ENCODE data around the gene TPX2.
"Not testable (repeated sequence)": the region's sequence is repeated elsewhere in the genome, so short reads cannot be mapped to it uniquely, and the experiment has no call there.

Gene TPX2

DNA sequence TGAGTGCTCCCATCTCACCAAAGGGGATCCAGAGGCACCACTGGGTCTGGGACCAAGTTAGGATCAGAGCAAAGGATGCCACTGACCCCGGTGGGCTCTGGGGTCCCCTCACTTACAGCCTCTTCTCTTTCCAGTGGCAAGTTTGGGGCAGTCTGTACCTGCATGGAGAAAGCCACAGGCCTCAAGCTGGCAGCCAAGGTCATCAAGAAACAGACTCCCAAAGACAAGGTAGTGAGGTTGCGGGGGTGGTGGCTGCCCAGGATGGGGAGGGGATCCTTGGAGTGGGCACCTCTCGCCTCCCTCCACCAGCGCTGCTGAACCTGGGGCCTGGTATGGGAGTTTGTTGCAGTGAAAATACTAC lies 85.0 kb downstream of the TPX2 start:
- H3K27me3 ChIP-seq (ENCODE audit: control insufficient read depth, insufficient read depth, low read length, poor library complexity, severe bottlenecking) = no peaks in the 10 kb centered on the region
- peaks cover 6% of the 10 kb centered on the region for H3K4me1 ChIP-seq (ENCODE audit: control insufficient read depth, insufficient read depth, low read length)
- no peak overlapping the region for H3K4me3 ChIP-seq (ENCODE audit: insufficient read depth, low read depth, low read length)
- 94 to 95% methylated on average over 4 of the region's 4 CpGs for WGBS, 2 experiments
- H3K9me3 ChIP-seq (ENCODE audit: control insufficient read depth, low read length) = no peaks in the 10 kb centered on the region
- H3K27ac ChIP-seq (ENCODE audit: insufficient read depth, low read depth, low read length, poor library complexity, severe bottlenecking) = no peak overlapping the region
- no peaks in the 10 kb centered on the region for H3K36me3 ChIP-seq (ENCODE audit: control insufficient read depth, insufficient read depth, low read length)

DNA sequence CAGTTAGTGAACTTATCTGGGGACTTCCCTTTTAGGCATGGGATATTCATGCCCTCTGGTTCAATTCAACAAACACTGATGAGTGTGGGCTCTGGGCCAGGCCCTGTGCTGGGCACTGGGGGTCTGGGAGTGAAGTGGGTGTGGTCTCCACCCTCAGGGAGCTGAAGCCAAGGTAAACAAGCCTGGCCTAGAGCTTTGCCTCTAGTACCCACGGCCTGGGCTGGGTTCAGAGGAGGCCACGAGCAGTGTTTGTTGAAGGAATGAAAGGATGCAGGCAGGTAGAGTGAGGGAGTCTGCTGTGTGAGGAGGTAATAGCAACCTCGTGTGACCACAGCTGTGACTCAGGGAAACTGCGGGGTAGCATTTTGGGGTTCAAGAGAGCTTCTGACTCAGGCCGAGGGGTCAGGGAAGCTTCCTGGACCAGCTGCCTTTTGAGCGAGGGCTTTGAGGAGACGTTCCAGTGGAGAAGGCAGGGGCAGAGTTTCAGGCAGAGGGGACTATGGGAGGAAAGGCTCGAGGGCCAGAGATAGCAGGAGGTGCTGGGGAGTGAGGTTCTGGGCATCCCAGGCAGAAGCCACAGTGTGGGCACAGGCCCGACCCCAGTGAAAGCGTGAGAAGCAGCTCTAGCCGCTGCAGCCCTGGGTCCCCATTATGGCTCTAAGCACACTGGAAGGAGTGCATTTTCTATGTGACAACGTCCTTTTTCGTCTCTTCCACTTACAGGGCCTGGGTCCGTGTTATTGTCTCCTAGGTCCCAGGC lies 85.6 kb downstream of the TPX2 start:
- Histone ChIP-seq H3K4me1 (ENCODE audit: control insufficient read depth, insufficient read depth, low read length) (peaks cover 6% of the 10 kb centered on the region), H3K27ac (ENCODE audit: insufficient read depth, low read depth, low read length, poor library complexity, severe bottlenecking) (no peak overlapping the region), H3K36me3 (ENCODE audit: control insufficient read depth, insufficient read depth, low read length) (no peaks in the 10 kb centered on the region), H3K27me3 (ENCODE audit: control insufficient read depth, insufficient read depth, low read length, poor library complexity, severe bottlenecking) (no peaks in the 10 kb centered on the region), H3K9me3 (ENCODE audit: control insufficient read depth, low read length) (no peaks in the 10 kb centered on the region), H3K4me3 (ENCODE audit: insufficient read depth, low read depth, low read length) (no peak overlapping the region)
- WGBS, 2 experiments = 90 to 91% methylated on average over 14 of the region's 14 CpGs

DNA sequence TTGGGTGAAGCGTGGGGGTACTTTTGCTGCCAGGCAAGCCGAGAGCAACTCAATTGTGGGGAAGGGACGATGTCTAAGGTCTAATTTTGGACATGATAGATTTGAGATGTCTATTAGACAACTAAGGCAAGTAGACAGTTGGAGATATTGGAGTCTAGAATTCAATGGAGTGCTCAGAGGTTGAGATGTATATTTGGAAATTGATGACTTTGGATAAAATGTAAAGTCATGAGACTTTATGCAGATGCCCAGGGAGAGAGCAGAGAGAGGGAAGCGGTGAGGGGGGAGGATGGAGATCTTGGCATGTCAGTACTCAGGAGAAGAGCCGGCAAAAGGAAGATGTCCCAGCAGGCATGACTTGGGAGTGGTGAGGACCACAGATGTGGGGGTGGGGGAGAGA lies 87.0 kb downstream of the TPX2 start:
- no peaks in the 10 kb centered on the region for H3K27me3 ChIP-seq (ENCODE audit: control insufficient read depth, insufficient read depth, low read length, poor library complexity, severe bottlenecking)
- H3K36me3 ChIP-seq (ENCODE audit: control insufficient read depth, insufficient read depth, low read length) = no peaks in the 10 kb centered on the region
- H3K4me1 ChIP-seq (ENCODE audit: control insufficient read depth, insufficient read depth, low read length) = peaks cover 6% of the 10 kb centered on the region
- H3K9me3 ChIP-seq (ENCODE audit: control insufficient read depth, low read length) = no peaks in the 10 kb centered on the region
- H3K4me3 ChIP-seq (ENCODE audit: insufficient read depth, low read depth, low read length) = no peak overlapping the region
- WGBS, 2 experiments = 91% methylated on average over 5 of the region's 5 CpGs
- no peak overlapping the region for H3K27ac ChIP-seq (ENCODE audit: insufficient read depth, low read depth, low read length, poor library complexity, severe bottlenecking)

DNA sequence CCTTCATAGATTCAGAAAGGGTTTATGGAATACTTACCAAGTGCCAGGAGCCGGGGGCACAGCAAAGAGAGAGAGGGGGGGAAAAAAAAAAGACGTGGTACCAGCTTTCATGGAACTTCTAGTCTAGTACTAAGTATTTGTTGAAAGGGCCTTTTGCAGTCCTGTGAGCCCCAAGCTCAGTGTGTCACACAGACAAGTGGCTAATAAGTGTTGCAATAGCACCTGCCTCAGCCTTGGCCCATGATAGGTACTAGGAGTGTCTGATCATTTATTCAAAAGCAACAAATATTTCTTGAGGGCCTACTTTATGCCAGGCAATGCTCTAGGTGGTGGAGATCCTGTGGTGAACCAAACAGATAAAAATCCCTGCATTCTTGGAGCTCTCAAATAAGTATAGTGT lies 88.0 kb downstream of the TPX2 start:
- Histone ChIP-seq H3K36me3 (ENCODE audit: control insufficient read depth, insufficient read depth, low read length) (no peaks in the 10 kb centered on the region), H3K4me1 (ENCODE audit: control insufficient read depth, insufficient read depth, low read length) (peaks cover 6% of the 10 kb centered on the region), H3K27me3 (ENCODE audit: control insufficient read depth, insufficient read depth, low read length, poor library complexity, severe bottlenecking) (no peaks in the 10 kb centered on the region), H3K4me3 (ENCODE audit: insufficient read depth, low read depth, low read length) (no peak overlapping the region), H3K27ac (ENCODE audit: insufficient read depth, low read depth, low read length, poor library complexity, severe bottlenecking) (no peak overlapping the region), H3K9me3 (ENCODE audit: control insufficient read depth, low read length) (no peaks in the 10 kb centered on the region)
- 85 to 93% methylated on average over 2 of the region's 2 CpGs for WGBS, 2 experiments

DNA sequence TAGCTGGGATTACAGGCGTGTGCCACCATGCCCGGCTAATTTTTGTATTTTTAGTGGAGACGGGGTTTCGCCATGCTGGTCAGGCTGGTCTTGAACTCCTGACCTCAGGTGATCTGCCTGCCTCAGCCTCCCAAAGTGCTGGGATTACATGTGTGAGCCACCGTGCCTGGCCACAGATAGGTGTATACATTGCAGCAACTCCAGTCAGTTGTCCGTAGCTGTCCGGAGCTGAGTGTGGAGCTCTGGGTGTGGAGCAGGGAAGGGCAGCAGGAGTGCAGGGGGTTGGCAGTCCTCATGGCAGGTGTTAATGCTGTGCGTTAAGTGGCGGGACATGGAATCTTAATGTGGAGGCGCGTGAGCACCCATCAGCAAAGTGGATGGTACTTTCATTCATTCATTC lies 88.9 kb downstream of the TPX2 start:
- H3K9me3 ChIP-seq (ENCODE audit: control insufficient read depth, low read length); H3K4me3 ChIP-seq (ENCODE audit: insufficient read depth, low read depth, low read length); H3K4me1 ChIP-seq (ENCODE audit: control insufficient read depth, insufficient read depth, low read length); H3K27ac ChIP-seq (ENCODE audit: insufficient read depth, low read depth, low read length, poor library complexity, severe bottlenecking); H3K36me3 ChIP-seq (ENCODE audit: control insufficient read depth, insufficient read depth, low read length); H3K27me3 ChIP-seq (ENCODE audit: control insufficient read depth, insufficient read depth, low read length, poor library complexity, severe bottlenecking): not testable (repeated sequence)
- WGBS, 2 experiments = 93 to 97% methylated on average over 11 of the region's 11 CpGs

DNA sequence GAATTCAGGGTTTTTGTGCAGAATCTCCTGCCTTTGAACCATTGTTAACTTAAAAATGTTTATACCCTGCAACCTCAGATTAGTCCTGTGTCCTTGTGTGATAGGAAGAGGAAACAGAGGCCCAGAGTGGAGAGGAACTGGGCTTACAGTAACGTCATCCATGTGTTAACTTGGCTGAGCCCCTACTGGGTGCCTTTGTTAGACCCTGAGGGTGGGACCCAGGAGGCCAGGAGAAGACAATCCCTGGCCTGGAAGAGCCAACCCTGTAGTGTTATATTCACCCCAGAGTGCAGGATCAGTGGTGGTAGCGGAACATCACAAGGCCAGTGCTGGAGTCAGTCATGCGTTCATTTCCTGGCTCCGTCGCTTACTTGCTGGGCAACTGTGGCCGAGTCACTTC lies 90.6 kb downstream of the TPX2 start:
- Histone ChIP-seq H3K4me1 (ENCODE audit: control insufficient read depth, insufficient read depth, low read length) (peaks cover 5% of the 10 kb centered on the region), H3K27me3 (ENCODE audit: control insufficient read depth, insufficient read depth, low read length, poor library complexity, severe bottlenecking) (no peaks in the 10 kb centered on the region), H3K4me3 (ENCODE audit: insufficient read depth, low read depth, low read length) (no peak overlapping the region), H3K36me3 (ENCODE audit: control insufficient read depth, insufficient read depth, low read length) (no peaks in the 10 kb centered on the region), H3K27ac (ENCODE audit: insufficient read depth, low read depth, low read length, poor library complexity, severe bottlenecking) (no peak overlapping the region), H3K9me3 (ENCODE audit: control insufficient read depth, low read length) (no peaks in the 10 kb centered on the region)
- 82 to 85% methylated on average over 6 of the region's 6 CpGs for WGBS, 2 experiments

DNA sequence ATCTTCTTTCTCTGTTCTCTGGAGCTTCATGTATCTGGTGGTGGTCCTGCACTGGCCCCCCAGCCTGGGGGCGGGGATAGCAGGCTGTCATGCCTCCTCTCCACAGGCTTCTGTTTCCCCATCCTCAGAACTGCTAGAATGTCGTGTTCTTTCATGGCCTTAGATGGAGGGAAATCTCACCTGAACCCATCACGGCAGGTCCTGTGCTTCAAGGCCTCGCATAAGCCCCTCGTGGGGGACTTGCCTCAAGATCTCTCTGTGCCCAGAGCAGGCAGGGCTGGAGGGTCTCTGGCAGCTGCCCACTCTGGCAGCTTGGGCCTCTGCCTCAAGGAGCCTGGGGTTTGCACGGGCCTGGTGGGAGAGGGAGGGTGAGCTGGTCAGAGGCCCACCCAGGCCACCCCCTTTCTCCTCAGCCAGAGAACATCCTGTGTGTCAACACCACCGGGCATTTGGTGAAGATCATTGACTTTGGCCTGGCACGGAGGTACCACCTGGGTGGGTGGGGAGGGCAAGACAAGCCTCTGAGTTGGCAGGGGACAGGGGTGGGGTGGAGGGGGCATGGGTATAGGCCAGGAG lies 91.4 kb downstream of the TPX2 start:
- H3K4me1 ChIP-seq (ENCODE audit: control insufficient read depth, insufficient read depth, low read length) = peaks cover 5% of the 10 kb centered on the region
- no peaks in the 10 kb centered on the region for H3K9me3 ChIP-seq (ENCODE audit: control insufficient read depth, low read length)
- no peaks in the 10 kb centered on the region for H3K27me3 ChIP-seq (ENCODE audit: control insufficient read depth, insufficient read depth, low read length, poor library complexity, severe bottlenecking)
- no peaks in the 10 kb centered on the region for H3K36me3 ChIP-seq (ENCODE audit: control insufficient read depth, insufficient read depth, low read length)
- H3K27ac ChIP-seq (ENCODE audit: insufficient read depth, low read depth, low read length, poor library complexity, severe bottlenecking) = no peak overlapping the region
- H3K4me3 ChIP-seq (ENCODE audit: insufficient read depth, low read depth, low read length) = no peak overlapping the region
- 93 to 96% methylated on average over 8 of the region's 8 CpGs for WGBS, 2 experiments

DNA sequence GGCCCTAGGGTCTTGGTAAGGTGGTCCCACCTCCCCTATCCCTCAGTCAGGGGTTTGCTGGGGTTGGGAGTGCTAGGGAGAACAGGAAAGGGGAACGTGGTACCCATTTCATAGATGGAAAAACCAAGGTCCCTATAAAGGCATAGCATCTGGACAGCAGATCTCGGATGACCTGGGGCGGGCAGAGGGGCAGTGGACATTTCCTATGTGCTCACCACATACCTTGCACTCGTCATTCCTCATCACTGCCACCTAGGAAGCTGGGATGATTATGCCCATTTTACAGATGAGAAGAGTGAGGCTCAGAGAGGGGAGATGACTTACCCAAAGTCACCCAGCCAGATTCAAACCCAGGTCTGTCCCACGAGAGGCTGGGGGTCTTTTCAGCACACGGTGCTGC lies 92.1 kb downstream of the TPX2 start:
- Histone ChIP-seq H3K4me1 (ENCODE audit: control insufficient read depth, insufficient read depth, low read length) (peaks cover 8% of the 10 kb centered on the region), H3K36me3 (ENCODE audit: control insufficient read depth, insufficient read depth, low read length) (no peaks in the 10 kb centered on the region), H3K9me3 (ENCODE audit: control insufficient read depth, low read length) (no peaks in the 10 kb centered on the region), H3K4me3 (ENCODE audit: insufficient read depth, low read depth, low read length) (no peak overlapping the region), H3K27ac (ENCODE audit: insufficient read depth, low read depth, low read length, poor library complexity, severe bottlenecking) (no peak overlapping the region), H3K27me3 (ENCODE audit: control insufficient read depth, insufficient read depth, low read length, poor library complexity, severe bottlenecking) (no peaks in the 10 kb centered on the region)
- WGBS, 2 experiments = 92 to 93% methylated on average over 6 of the region's 6 CpGs

DNA sequence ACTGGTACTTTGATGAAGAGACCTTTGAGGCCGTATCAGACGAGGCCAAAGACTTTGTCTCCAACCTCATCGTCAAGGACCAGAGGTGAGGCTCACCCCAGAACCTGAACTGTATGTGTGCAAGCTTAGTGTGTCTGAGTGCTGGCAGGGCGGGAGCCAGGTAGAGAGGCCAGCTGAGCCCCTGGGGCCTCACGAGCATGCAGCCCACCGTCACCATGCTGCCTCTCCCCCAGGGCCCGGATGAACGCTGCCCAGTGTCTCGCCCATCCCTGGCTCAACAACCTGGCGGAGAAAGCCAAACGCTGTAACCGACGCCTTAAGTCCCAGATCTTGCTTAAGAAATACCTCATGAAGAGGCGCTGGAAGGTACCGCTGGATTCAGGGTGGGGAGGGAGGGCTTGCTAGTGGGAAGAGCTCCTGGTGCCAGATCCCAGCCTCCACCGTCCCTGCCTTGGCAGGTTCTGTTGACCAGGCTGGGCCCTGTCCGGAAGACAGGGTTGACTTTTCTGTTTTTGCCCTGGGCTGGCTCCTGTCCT lies 92.7 kb downstream of the TPX2 start:
- no peak overlapping the region for H3K4me3 ChIP-seq (ENCODE audit: insufficient read depth, low read depth, low read length)
- no peaks in the 10 kb centered on the region for H3K27me3 ChIP-seq (ENCODE audit: control insufficient read depth, insufficient read depth, low read length, poor library complexity, severe bottlenecking)
- no peaks in the 10 kb centered on the region for H3K36me3 ChIP-seq (ENCODE audit: control insufficient read depth, insufficient read depth, low read length)
- no peaks in the 10 kb centered on the region for H3K9me3 ChIP-seq (ENCODE audit: control insufficient read depth, low read length)
- peaks cover 14% of the 10 kb centered on the region for H3K4me1 ChIP-seq (ENCODE audit: control insufficient read depth, insufficient read depth, low read length)
- H3K27ac ChIP-seq (ENCODE audit: insufficient read depth, low read depth, low read length, poor library complexity, severe bottlenecking) = no peak overlapping the region
- WGBS, 2 experiments = 95 to 96% methylated on average over 17 of the region's 17 CpGs

DNA sequence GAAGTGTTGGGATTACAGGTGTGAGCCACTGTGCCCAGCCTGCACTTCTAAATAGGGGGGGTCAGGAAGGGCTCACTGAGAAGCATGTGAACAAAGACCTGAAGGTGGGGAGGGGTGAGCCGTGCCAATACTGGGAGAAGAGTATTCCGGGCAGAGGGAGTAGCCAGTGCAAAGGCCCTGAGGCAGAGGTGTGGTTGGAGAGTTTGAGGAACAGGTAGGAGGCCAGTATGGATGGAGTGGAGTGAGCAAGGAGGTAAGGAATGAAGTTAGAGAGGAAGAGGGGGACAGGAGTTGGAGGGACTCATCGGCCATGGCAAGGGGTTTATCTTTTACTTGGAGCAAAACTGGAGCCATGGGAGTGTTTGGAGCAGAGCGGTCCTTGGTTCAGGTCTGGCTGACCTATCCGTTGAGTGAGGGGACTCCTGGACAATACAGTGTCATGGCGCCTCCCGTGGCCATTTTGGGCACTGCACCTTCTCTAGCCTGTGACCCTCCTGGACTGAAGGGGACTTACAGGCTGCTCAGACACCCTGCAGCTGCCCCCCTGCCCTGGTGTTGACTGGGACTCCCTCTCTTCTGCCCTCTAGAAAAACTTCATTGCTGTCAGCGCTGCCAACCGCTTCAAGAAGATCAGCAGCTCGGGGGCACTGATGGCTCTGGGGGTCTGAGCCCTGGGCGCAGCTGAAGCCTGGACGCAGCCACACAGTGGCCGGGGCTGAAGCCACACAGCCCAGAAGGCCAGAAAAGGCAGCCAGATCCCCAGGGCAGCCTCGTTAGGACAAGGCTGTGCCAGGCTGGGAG lies 94.2 kb downstream of the TPX2 start:
- no peak overlapping the region for H3K27ac ChIP-seq (ENCODE audit: insufficient read depth, low read depth, low read length, poor library complexity, severe bottlenecking)

More for the DNA sequence above, 94.2 kb downstream of the TPX2 start:
- no peaks in the 10 kb centered on the region for H3K9me3 ChIP-seq (ENCODE audit: control insufficient read depth, low read length)
- H3K36me3 ChIP-seq (ENCODE audit: control insufficient read depth, insufficient read depth, low read length) = no peaks in the 10 kb centered on the region
- H3K27me3 ChIP-seq (ENCODE audit: control insufficient read depth, insufficient read depth, low read length, poor library complexity, severe bottlenecking) = no peaks in the 10 kb centered on the region
- 65 to 66% methylated on average over 14 of the region's 14 CpGs for WGBS, 2 experiments
- H3K4me3 ChIP-seq (ENCODE audit: insufficient read depth, low read depth, low read length) = no peak overlapping the region
- peaks cover 27% of the 10 kb centered on the region for H3K4me1 ChIP-seq (ENCODE audit: control insufficient read depth, insufficient read depth, low read length)
